ENCODE data around the gene OR2V2. TPM values are rescaled to one million over a fixed set of nuclear protein-coding genes. Genes with fewer than 3 reads are reported as not detected.

OR2V2 gene
- total and polyA plus RNA-seq, 4 donors, result not detected

DNA sequence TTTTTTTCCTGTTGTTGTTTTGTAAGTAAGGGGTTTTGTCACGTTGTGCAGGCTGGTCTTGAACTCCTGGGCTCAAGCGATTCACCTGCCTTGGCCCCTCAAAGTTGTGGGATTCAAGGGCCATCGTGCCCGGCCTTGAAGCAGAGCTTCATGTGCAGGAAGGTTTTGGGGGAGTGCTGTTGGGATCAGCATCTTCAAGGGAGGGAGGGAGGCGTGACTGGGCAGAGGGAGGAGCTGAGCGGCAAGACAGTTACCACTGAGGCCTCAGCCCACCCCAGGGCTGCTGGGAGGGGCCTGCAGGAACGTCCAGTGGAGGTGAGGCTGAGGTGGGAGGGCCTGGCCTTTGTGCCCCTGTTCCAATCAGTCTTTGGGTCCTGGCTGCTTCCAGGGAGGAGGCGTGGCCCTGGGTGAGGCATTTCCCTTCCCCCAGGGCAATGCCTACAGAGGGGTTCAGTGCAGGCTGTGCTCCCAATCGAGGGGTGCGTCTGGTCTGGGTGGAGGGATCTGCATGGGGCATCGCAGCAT lies 37.8 kb upstream of the OR2V2 start:
- Histone ChIP-seq H3K9ac (ENCODE audit: low read depth in 1 of 2, low read length in 2 of 2) (no peak overlapping the region), H3K9me3 (ENCODE audit: control insufficient read depth in 4 of 4, low read length in 3 of 4) (peaks cover 0 to 3% (median 1%) of the 10 kb centered on the region in 4 donors), H3K27ac (ENCODE audit: low read depth in 1 of 2, low read length in 2 of 2) (no peak overlapping the region), H3K36me3 (ENCODE audit: control insufficient read depth in 4 of 4, insufficient read depth in 3 of 4, low read depth in 1 of 4, low read length in 3 of 4) (no peaks in the 10 kb centered on the region), H3K4me3 (ENCODE audit: low read depth in 1 of 3, low read length in 3 of 3) (no peak overlapping the region), H3K27me3 (ENCODE audit: control insufficient read depth in 4 of 4, insufficient read depth in 4 of 4, low read length in 3 of 4) (peaks cover 0 to 2% (median 0%) of the 10 kb centered on the region in 4 donors), H3K4me1 (ENCODE audit: control insufficient read depth in 4 of 4, insufficient read depth in 4 of 4, low read length in 3 of 4) (no peaks in the 10 kb centered on the region)
- no peak for DNase-seq (ENCODE audit: low spot score)
- TF ChIP-seq GABPA (IDR thresholded peaks at IDR 0.05 in 1 of 2, conservative IDR thresholded peaks at IDR 0.05 in 1 of 2) (no peak), YY1 (IDR thresholded peaks at IDR 0.05) (no peak), HNF4G (IDR thresholded peaks at IDR 0.05) (no peak), JUND (IDR thresholded peaks at IDR 0.05) (no peak), HNF4A (conservative IDR thresholded peaks at IDR 0.05) (no peak), FOXA2 (IDR thresholded peaks at IDR 0.05) (no peak), SP1 (IDR thresholded peaks at IDR 0.05) (no peak), TAF1 (conservative IDR thresholded peaks at IDR 0.05) (no peak)
- TF ChIP-seq, protein P1, sequence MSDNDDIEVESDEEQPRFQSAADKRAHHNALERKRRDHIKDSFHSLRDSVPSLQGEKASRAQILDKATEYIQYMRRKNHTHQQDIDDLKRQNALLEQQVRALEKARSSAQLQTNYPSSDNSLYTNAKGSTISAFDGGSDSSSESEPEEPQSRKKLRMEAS (IDR thresholded peaks at IDR 0.05), result no peak
- TF ChIP-seq, protein P2, sequence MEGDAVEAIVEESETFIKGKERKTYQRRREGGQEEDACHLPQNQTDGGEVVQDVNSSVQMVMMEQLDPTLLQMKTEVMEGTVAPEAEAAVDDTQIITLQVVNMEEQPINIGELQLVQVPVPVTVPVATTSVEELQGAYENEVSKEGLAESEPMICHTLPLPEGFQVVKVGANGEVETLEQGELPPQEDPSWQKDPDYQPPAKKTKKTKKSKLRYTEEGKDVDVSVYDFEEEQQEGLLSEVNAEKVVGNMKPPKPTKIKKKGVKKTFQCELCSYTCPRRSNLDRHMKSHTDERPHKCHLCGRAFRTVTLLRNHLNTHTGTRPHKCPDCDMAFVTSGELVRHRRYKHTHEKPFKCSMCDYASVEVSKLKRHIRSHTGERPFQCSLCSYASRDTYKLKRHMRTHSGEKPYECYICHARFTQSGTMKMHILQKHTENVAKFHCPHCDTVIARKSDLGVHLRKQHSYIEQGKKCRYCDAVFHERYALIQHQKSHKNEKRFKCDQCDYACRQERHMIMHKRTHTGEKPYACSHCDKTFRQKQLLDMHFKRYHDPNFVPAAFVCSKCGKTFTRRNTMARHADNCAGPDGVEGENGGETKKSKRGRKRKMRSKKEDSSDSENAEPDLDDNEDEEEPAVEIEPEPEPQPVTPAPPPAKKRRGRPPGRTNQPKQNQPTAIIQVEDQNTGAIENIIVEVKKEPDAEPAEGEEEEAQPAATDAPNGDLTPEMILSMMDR (IDR thresholded peaks at IDR 0.05; ENCODE audit: low read depth, low read length, missing input control), result no peak
- TF ChIP-seq, protein P3, sequence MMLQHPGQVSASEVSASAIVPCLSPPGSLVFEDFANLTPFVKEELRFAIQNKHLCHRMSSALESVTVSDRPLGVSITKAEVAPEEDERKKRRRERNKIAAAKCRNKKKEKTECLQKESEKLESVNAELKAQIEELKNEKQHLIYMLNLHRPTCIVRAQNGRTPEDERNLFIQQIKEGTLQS (IDR thresholded peaks at IDR 0.05), result no peak
- TF ChIP-seq, protein P4, sequence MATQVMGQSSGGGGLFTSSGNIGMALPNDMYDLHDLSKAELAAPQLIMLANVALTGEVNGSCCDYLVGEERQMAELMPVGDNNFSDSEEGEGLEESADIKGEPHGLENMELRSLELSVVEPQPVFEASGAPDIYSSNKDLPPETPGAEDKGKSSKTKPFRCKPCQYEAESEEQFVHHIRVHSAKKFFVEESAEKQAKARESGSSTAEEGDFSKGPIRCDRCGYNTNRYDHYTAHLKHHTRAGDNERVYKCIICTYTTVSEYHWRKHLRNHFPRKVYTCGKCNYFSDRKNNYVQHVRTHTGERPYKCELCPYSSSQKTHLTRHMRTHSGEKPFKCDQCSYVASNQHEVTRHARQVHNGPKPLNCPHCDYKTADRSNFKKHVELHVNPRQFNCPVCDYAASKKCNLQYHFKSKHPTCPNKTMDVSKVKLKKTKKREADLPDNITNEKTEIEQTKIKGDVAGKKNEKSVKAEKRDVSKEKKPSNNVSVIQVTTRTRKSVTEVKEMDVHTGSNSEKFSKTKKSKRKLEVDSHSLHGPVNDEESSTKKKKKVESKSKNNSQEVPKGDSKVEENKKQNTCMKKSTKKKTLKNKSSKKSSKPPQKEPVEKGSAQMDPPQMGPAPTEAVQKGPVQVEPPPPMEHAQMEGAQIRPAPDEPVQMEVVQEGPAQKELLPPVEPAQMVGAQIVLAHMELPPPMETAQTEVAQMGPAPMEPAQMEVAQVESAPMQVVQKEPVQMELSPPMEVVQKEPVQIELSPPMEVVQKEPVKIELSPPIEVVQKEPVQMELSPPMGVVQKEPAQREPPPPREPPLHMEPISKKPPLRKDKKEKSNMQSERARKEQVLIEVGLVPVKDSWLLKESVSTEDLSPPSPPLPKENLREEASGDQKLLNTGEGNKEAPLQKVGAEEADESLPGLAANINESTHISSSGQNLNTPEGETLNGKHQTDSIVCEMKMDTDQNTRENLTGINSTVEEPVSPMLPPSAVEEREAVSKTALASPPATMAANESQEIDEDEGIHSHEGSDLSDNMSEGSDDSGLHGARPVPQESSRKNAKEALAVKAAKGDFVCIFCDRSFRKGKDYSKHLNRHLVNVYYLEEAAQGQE (IDR thresholded peaks at IDR 0.05), result no peak
- TF ChIP-seq, protein P5, sequence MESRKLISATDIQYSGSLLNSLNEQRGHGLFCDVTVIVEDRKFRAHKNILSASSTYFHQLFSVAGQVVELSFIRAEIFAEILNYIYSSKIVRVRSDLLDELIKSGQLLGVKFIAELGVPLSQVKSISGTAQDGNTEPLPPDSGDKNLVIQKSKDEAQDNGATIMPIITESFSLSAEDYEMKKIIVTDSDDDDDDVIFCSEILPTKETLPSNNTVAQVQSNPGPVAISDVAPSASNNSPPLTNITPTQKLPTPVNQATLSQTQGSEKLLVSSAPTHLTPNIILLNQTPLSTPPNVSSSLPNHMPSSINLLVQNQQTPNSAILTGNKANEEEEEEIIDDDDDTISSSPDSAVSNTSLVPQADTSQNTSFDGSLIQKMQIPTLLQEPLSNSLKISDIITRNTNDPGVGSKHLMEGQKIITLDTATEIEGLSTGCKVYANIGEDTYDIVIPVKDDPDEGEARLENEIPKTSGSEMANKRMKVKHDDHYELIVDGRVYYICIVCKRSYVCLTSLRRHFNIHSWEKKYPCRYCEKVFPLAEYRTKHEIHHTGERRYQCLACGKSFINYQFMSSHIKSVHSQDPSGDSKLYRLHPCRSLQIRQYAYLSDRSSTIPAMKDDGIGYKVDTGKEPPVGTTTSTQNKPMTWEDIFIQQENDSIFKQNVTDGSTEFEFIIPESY (IDR thresholded peaks at IDR 0.05), result no peak
- 50% methylated on average over 11 of the region's 11 CpGs for WGBS

DNA sequence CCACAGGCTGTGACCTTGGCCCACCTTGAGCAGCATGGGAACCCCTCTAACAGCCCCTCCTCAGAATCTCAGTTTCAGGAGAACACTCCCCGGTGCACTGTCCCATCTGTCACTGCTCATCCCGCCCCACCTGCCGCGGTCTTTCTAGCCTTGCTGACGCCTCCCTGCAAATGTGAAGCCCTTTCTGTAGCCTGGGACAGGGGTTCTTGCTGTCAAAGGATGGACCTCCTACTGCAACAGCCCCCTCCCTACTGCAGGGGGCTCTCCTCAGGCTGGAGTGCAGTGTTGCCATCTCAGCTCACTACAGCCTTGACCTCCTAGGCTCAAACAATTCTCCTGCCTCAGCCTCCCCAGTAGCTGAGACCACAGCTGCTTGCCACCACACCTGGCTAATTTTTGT lies 36.4 kb upstream of the OR2V2 start:
- Histone ChIP-seq H3K9ac (ENCODE audit: low read depth in 1 of 2, low read length in 2 of 2) (no peak overlapping the region), H3K27me3 (ENCODE audit: control insufficient read depth in 4 of 4, insufficient read depth in 4 of 4, low read length in 3 of 4) (peaks cover 0 to 5% (median under 1%) of the 10 kb centered on the region in 4 donors)
- DNase-seq (ENCODE audit: low spot score), result no peak
- no peak for TF ChIP-seq FOXA2 (IDR thresholded peaks at IDR 0.05)
- no peak for TF ChIP-seq HNF4G (IDR thresholded peaks at IDR 0.05)
- TF ChIP-seq, protein P4 (IDR thresholded peaks at IDR 0.05), result no peak
- no peak for TF ChIP-seq GABPA (IDR thresholded peaks at IDR 0.05 in 1 of 2, conservative IDR thresholded peaks at IDR 0.05 in 1 of 2)
- TF ChIP-seq, protein P2 (IDR thresholded peaks at IDR 0.05; ENCODE audit: low read depth, low read length, missing input control), result no peak
- TF ChIP-seq NR2F2 (IDR thresholded peaks at IDR 0.05), result no peak
- TF ChIP-seq, protein P1 (IDR thresholded peaks at IDR 0.05), result no peak
- no peak for TF ChIP-seq RXRA (IDR thresholded peaks at IDR 0.05)
- no peak for TF ChIP-seq RAD21 (IDR thresholded peaks at IDR 0.05)
- TF ChIP-seq FOXA1 (IDR thresholded peaks at IDR 0.05), result no peak

More for the DNA sequence above, 36.4 kb upstream of the OR2V2 start:
- Histone ChIP-seq H3K9me3 (ENCODE audit: control insufficient read depth in 4 of 4, low read length in 3 of 4) (peaks cover 0 to 3% (median 1%) of the 10 kb centered on the region in 4 donors), H3K27ac (ENCODE audit: low read depth in 1 of 2, low read length in 2 of 2) (no peak overlapping the region), H3K36me3 (ENCODE audit: control insufficient read depth in 4 of 4, insufficient read depth in 3 of 4, low read depth in 1 of 4, low read length in 3 of 4) (no peaks in the 10 kb centered on the region), H3K4me3 (ENCODE audit: low read depth in 1 of 3, low read length in 3 of 3) (no peak overlapping the region), H3K4me1 (ENCODE audit: control insufficient read depth in 4 of 4, insufficient read depth in 4 of 4, low read length in 3 of 4) (no peaks in the 10 kb centered on the region)
- WGBS, result 92% methylated on average over 5 of the region's 5 CpGs

All from liver (tissue), 9 donors.